HL-60 (cell line): ENCODE data around the gene TSHZ2.

ENCODE experiments used
- GABPA ChIP-seq: IDR thresholded peaks from 2 replicates; pipeline ENCODE4 v1.6.1; 2012; ENCODE audit warnings: low read depth
- POLR2AphosphoS5 ChIP-seq: IDR thresholded peaks from 2 replicates; pipeline ENCODE4 v1.6.1; 2012; ENCODE audit warnings: low read depth
- SPI1 ChIP-seq: IDR thresholded peaks from 2 replicates; pipeline ENCODE4 v1.6.1; 2012; ENCODE audit warnings: low read depth, mild to moderate bottlenecking, borderline replicate concordance
- TF ChIP-seq, protein P1 (sequence below): IDR thresholded peaks from one replicate; pipeline ENCODE4 v1.5.1; 2011; ENCODE audit warnings: low read length, control low read depth, inconsistent platforms; ENCODE audit not compliant: insufficient read depth
- TF ChIP-seq, protein P2 (sequence below): IDR thresholded peaks from 2 replicates; pipeline ENCODE4 v1.6.1; 2012; ENCODE audit warnings: low read depth; ENCODE audit not compliant: insufficient replicate concordance

DNA sequence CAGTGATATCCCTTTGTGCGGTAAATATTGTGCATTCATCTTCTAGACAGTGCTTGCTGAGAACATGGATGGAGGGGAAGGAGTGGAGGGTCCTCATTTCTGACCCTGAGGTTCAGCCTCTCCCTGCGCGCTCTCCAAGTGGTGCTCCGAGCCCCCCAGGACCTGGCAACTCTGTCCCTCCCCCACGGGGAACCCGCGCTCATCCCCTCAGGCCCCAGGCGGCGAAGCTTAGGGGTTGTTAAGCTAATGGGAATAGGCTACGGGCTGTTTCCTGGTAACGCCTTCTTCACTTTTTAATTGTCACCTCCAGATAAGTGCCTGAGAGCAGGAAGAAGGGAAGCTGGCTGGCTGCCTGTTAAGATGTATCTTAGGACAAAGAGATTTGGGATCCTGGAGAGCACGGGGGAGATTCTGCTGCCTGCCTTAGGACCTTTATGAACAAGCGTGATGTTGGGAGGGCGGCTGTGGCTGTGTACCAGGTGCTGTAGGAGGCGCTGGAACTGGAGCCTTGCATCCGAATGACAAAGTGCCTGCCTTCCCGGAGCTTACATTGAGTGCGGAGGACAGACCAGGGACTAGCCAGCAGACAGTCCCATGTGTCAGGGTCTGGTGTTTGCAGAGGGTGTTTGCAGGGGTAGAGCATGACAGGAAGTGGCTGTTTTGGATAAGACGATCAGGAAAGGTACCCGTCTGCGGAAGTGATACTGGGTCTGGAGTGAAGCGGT is 11.7 kb downstream of the TSHZ2 start:
- TF ChIP-seq, protein P1, sequence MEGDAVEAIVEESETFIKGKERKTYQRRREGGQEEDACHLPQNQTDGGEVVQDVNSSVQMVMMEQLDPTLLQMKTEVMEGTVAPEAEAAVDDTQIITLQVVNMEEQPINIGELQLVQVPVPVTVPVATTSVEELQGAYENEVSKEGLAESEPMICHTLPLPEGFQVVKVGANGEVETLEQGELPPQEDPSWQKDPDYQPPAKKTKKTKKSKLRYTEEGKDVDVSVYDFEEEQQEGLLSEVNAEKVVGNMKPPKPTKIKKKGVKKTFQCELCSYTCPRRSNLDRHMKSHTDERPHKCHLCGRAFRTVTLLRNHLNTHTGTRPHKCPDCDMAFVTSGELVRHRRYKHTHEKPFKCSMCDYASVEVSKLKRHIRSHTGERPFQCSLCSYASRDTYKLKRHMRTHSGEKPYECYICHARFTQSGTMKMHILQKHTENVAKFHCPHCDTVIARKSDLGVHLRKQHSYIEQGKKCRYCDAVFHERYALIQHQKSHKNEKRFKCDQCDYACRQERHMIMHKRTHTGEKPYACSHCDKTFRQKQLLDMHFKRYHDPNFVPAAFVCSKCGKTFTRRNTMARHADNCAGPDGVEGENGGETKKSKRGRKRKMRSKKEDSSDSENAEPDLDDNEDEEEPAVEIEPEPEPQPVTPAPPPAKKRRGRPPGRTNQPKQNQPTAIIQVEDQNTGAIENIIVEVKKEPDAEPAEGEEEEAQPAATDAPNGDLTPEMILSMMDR, result no peak
- TF ChIP-seq, protein P2, sequence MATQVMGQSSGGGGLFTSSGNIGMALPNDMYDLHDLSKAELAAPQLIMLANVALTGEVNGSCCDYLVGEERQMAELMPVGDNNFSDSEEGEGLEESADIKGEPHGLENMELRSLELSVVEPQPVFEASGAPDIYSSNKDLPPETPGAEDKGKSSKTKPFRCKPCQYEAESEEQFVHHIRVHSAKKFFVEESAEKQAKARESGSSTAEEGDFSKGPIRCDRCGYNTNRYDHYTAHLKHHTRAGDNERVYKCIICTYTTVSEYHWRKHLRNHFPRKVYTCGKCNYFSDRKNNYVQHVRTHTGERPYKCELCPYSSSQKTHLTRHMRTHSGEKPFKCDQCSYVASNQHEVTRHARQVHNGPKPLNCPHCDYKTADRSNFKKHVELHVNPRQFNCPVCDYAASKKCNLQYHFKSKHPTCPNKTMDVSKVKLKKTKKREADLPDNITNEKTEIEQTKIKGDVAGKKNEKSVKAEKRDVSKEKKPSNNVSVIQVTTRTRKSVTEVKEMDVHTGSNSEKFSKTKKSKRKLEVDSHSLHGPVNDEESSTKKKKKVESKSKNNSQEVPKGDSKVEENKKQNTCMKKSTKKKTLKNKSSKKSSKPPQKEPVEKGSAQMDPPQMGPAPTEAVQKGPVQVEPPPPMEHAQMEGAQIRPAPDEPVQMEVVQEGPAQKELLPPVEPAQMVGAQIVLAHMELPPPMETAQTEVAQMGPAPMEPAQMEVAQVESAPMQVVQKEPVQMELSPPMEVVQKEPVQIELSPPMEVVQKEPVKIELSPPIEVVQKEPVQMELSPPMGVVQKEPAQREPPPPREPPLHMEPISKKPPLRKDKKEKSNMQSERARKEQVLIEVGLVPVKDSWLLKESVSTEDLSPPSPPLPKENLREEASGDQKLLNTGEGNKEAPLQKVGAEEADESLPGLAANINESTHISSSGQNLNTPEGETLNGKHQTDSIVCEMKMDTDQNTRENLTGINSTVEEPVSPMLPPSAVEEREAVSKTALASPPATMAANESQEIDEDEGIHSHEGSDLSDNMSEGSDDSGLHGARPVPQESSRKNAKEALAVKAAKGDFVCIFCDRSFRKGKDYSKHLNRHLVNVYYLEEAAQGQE, result no peak
- TF ChIP-seq POLR2AphosphoS5, result no peak
- no peak for TF ChIP-seq GABPA
- TF ChIP-seq SPI1, result no peak
